ENCODE results near the gene SOAT1.
"Not testable (repeated sequence)": the region's sequence is repeated elsewhere in the genome, so short reads cannot be mapped to it uniquely, and the experiment has no call there.

SOAT1 gene

GRCh38 chr1:179341943-179342547, 48.4 kb downstream of the SOAT1 start:
- no peak for TF ChIP-seq CTCF (IDR thresholded peaks at IDR 0.05; ENCODE audit: low read depth, low read length, missing control alignments)
- H3K36me3 ChIP-seq (replicated peaks) = peaks cover 33% of the 10 kb centered on the region

GRCh38 chr1:179342740-179343404, 49.3 kb downstream of the SOAT1 start:
- Histone ChIP-seq H3K27ac (no peak overlapping the region), H3K4me3 (ENCODE audit: low read depth, low read length) (no peak overlapping the region), H3K27me3 (replicated peaks) (no peaks in the 10 kb centered on the region), H3K36me3 (replicated peaks) (peaks cover 33% of the 10 kb centered on the region)
- in situ Hi-C loops (cut with HindIII; ENCODE audit: low pct_ligation_motif_present, low sequenced_read_pairs) = no loop called here
- DNase-seq = no peak
- TF ChIP-seq CTCF (IDR thresholded peaks at IDR 0.05; ENCODE audit: low read depth, low read length, missing control alignments) = no peak

More at GRCh38 chr1:179341943-179342547, 48.4 kb downstream of the SOAT1 start:
- Histone ChIP-seq H3K27ac (no peak overlapping the region), H3K27me3 (replicated peaks) (no peaks in the 10 kb centered on the region), H3K4me3 (ENCODE audit: low read depth, low read length) (no peak overlapping the region)
- no peak for DNase-seq
- in situ Hi-C loops (cut with HindIII; ENCODE audit: low pct_ligation_motif_present, low sequenced_read_pairs) = no loop called here

DNA sequence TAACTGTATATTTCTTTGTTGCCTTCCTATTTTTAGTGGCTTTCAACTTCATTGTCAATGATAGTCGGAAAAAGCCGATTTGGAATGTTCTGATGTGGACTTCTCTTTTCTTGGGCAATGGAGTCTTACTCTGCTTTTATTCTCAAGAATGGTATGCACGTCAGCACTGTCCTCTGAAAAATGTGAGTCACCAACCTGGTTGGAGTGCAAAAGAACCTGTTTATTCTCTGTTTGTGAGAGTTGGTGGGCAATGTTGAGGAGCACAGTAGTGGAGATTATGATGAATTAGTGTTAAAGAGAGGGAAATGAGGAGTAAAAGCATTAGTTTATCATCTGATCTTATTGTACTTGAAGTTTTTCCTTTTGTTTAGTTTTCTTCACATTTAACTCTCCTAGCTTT, 57.7 kb downstream of the SOAT1 start:
- no peak for TF ChIP-seq CTCF (IDR thresholded peaks at IDR 0.05; ENCODE audit: low read depth, low read length, missing control alignments)
- H3K4me3 ChIP-seq (ENCODE audit: low read depth, low read length) = no peak overlapping the region
- no peak for DNase-seq
- no peak overlapping the region for H3K27ac ChIP-seq
- H3K36me3 ChIP-seq (replicated peaks) = peaks cover 14% of the 10 kb centered on the region
- in situ Hi-C loops (cut with HindIII; ENCODE audit: low pct_ligation_motif_present, low sequenced_read_pairs) = no loop called here
- no peaks in the 10 kb centered on the region for H3K27me3 ChIP-seq (replicated peaks)

DNA sequence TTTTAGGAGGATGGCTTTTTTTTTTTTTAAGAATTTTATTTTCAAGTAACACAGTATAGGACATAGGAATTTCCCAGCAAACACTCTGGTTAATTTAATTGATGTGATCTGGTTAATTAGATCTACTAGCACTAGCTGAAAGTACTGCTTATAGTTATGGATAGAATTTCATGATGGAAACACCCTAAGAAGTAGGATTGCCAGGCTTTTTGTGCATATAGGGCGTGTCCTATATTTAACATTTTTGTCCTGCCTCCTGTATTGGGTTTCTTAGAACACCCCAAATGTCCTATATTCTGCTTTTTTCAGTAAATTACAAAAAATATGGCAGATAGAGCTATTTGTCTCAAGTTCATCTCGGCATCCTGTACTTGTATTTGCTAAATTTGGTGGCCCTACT, 58.6 kb downstream of the SOAT1 start:
- Histone ChIP-seq H3K27me3 (replicated peaks) (no peaks in the 10 kb centered on the region), H3K36me3 (replicated peaks) (peaks cover 10% of the 10 kb centered on the region), H3K4me3 (ENCODE audit: low read depth, low read length) (no peak overlapping the region), H3K27ac (no peak overlapping the region)
- TF ChIP-seq CTCF (IDR thresholded peaks at IDR 0.05; ENCODE audit: low read depth, low read length, missing control alignments) = no peak
- no peak for DNase-seq
- in situ Hi-C loops (cut with HindIII; ENCODE audit: low pct_ligation_motif_present, low sequenced_read_pairs) = no loop called here

DNA sequence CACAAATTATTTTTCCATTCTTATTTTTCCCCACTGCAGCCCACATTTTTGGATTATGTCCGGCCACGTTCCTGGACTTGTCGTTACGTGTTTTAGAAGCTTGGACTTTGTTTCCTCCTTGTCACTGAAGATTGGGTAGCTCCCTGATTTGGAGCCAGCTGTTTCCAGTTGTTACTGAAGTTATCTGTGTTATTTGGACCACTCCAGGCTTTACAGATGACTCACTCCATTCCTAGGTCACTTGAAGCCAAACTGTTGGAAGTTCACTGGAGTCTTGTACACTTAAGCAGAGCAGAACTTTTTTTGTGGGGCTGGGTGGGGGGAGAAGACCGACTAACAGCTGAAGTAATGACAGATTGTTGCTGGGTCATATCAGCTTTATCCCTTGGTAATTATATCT, 59.9 kb downstream of the SOAT1 start:
- in situ Hi-C loops (cut with HindIII; ENCODE audit: low pct_ligation_motif_present, low sequenced_read_pairs) = no loop called here
- H3K36me3 ChIP-seq (replicated peaks) = peaks cover 6% of the 10 kb centered on the region
- peak; percentile 45 for DNase-seq
- TF ChIP-seq CTCF (IDR thresholded peaks at IDR 0.05; ENCODE audit: low read depth, low read length, missing control alignments) = no peak
- H3K27me3 ChIP-seq (replicated peaks) = no peaks in the 10 kb centered on the region
- H3K27ac ChIP-seq = no peak overlapping the region
- H3K4me3 ChIP-seq (ENCODE audit: low read depth, low read length) = no peak overlapping the region

GRCh38 chr1:179361631-179362030, 68.0 kb downstream of the SOAT1 start:
- H3K27ac ChIP-seq; H3K4me3 ChIP-seq (ENCODE audit: low read depth, low read length); DNase-seq; in situ Hi-C loops (cut with HindIII; ENCODE audit: low pct_ligation_motif_present, low sequenced_read_pairs); H3K27me3 ChIP-seq (replicated peaks); H3K36me3 ChIP-seq (replicated peaks): not testable (repeated sequence)

Data from brain microvascular endothelial cell (primary cell).